IPS-NIHi7 (cell line): Measurements from ENCODE around the gene PPP6R2.

ENCODE experiments used
- DNase-seq: peaks from one replicate; pipeline ENCODE4 v3.0.0; 2012; ENCODE audit warnings: mixed read lengths; ENCODE audit errors: extremely low spot score

Gene PPP6R2

GRCh38 chr22:50305923-50306566, 37.1 kb upstream of the PPP6R2 start:
- no peak for DNase-seq

GRCh38 chr22:50306753-50307749, 36.1 kb upstream of the PPP6R2 start, which contains the start of gene PLXNB2:
PLXNB2 (minus strand) TSS chr22:50307646; CDS start chr22:50290584, 17,062 bp downstream.
- DNase-seq: peak; percentile 78

GRCh38 chr22:50307890-50308596, 35.1 kb upstream of the PPP6R2 start:
- DNase-seq: no peak

- no peak for DNase-seq
Observed at GRCh38 chr22:50308597-50308935, 34.6 kb upstream of the PPP6R2 start.

- DNase-seq: no peak
Observed at GRCh38 chr22:50308986-50309600, 34.0 kb upstream of the PPP6R2 start.

GRCh38 chr22:50309601-50309991, 33.5 kb upstream of the PPP6R2 start:
- DNase-seq: no peak

GRCh38 chr22:50310031-50310722, 33.0 kb upstream of the PPP6R2 start:
- DNase-seq: no peak

- no peak for DNase-seq
Observed at GRCh38 chr22:50310949-50311444, 32.1 kb upstream of the PPP6R2 start.

GRCh38 chr22:50311606-50312351, 31.3 kb upstream of the PPP6R2 start:
- no peak for DNase-seq

- DNase-seq: no peak
Observed at GRCh38 chr22:50312371-50312770, 30.8 kb upstream of the PPP6R2 start.

- no peak for DNase-seq
Observed at GRCh38 chr22:50313021-50313420, 30.1 kb upstream of the PPP6R2 start.

- DNase-seq: no peak
Observed at GRCh38 chr22:50313600-50313999, 29.5 kb upstream of the PPP6R2 start.

- DNase-seq: no peak
Observed at GRCh38 chr22:50314081-50314454, 29.1 kb upstream of the PPP6R2 start.

GRCh38 chr22:50314455-50315288, 28.5 kb upstream of the PPP6R2 start:
- DNase-seq: no peak

DNA sequence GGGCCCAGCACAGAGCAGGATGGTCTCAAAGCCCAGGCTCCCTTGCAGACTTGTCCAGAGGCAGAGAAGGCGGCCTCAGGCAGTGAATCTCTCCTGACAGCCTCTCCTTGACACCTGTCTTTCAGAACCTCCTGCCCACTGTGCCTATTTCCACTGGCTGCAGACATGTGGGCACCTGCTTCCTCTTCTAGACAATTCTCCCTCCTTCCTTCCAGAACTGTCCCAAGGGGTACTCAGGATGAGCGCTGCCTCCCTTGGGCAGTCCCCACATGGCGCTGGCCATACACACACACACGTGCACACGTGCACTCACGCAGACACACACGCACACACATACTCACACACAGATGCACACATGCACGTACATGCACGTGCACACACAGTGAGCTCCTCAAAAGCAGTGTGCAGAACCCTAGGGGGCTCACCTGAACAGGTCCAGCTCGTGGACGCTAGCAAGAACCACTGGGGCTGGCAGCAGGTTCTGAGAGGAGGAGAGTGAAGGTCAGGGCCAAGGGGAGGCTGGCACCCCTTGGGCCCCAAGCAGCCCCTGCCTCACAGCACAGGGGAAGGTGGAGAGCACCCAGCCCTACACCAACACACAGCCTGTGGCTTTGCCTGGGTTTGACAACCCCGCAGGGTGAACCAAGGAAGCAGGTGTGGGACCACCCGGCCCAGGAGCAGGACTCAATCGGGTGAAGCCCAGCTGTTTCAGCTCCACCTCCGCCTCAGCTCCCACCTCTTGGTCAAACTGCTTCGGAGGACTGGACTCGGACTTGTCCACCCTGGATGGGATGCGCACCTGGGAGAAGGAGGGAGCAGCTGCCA, 27.6 kb upstream of the PPP6R2 start:
- no peak for DNase-seq

GRCh38 chr22:50316114-50317065, 26.7 kb upstream of the PPP6R2 start:
- no peak for DNase-seq

GRCh38 chr22:50317178-50317577, 25.9 kb upstream of the PPP6R2 start:
- no peak for DNase-seq
